HG02588 (cell line): Measurements from ENCODE around the gene CFAP92.

Experiments used
- ATAC-seq: cut with Tn5 transposase; IDR thresholded peaks from one replicate; pipeline ENCODE4 v1.9.1; 2021; ENCODE audit warnings: mild to moderate bottlenecking, moderate library complexity; ENCODE audit not compliant: unreplicated experiment

Gene CFAP92

DNA sequence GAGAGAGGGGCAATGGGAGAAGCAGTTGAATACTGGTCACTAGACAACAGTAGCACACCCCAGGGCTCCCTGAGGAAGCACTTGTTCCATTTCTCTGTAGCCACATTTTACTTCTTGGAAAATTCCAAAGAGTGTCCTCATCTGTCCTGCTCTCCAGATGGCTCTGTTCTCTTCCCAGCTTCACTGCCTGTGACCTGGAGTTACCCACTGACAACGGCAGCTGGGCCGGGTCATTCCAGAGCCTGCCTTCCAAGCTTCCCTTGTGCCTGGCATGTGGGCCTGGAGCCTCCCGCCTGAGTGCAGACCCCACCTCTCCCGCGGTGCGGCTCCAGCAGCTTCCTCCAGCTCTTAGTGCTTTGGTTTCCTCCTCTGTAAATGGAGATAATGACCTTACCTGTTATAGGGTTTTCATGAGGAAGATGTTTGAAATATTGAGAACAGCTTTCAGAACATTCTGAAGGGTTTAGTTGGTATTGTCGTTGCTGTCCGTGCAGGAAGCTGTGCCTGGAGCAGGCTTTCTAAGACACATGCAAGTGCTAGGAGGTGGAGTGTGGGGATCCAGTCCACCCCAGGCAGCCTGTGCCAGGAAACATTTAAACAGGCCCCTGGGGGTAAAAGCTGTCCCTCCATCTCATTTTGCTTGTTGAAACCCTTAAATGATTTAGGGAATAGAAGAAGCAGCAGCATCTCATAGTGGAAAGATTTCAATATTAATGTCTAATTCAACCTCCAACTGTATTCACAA is 32.0 kb upstream of the CFAP92 start:
- no peak for ATAC-seq

DNA sequence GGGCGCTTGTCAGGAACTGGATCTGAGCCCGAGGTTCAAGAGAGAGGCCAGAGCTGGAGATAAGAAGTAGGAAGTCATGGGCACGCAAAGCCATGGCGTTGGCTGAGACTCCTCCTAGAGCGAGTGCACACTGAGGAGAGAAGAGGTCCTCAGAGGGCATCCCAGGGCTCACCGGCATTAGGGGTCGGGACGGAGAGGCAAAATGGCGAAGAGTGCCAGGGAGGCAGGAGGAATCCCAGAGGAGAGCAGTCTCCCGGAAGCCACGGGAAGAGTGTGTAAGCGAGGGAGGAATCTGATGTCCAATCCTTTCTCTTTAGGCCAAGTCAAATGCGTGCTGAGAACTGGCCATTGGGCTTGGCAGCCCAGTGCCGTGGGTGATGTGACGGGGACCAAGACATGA is 31.2 kb upstream of the CFAP92 start:
- no peak for ATAC-seq

DNA sequence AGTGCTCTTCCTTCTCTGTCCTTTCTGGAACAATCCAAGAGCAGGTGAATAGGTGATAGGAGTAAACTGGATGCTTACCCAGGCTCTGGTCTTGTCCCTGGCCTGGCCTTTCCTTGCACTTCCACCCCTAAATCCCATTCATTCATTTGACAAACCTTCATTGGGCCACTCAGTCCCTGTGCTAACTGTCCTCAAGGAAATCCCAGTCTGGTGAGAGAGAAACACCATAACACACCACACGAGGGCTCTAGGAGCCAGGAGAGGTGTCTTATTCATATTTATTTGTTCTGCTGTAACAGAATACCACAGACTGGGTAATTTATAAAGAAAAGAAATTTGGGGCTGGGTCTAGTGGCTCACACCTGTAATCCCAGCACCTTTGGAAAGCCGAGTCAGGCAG is 30.0 kb upstream of the CFAP92 start:
- ATAC-seq = no peak

DNA sequence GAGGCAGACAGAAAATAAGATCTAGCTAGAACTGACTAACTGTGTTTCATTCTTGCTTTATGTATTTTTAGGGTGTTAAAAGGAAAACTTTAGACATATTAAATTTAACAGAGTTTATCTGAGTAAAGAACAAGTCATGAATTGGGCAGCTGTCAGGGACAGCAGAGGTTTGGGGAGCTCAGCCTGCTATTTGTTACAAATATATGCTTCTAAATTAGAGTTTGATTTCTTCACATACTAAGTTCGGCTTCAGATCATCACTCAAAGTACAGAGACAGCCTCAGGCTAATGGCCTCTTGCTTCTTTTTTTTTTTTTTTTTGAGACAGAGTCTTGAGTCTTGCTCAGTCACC is 29.1 kb upstream of the CFAP92 start:
- no peak for ATAC-seq

DNA sequence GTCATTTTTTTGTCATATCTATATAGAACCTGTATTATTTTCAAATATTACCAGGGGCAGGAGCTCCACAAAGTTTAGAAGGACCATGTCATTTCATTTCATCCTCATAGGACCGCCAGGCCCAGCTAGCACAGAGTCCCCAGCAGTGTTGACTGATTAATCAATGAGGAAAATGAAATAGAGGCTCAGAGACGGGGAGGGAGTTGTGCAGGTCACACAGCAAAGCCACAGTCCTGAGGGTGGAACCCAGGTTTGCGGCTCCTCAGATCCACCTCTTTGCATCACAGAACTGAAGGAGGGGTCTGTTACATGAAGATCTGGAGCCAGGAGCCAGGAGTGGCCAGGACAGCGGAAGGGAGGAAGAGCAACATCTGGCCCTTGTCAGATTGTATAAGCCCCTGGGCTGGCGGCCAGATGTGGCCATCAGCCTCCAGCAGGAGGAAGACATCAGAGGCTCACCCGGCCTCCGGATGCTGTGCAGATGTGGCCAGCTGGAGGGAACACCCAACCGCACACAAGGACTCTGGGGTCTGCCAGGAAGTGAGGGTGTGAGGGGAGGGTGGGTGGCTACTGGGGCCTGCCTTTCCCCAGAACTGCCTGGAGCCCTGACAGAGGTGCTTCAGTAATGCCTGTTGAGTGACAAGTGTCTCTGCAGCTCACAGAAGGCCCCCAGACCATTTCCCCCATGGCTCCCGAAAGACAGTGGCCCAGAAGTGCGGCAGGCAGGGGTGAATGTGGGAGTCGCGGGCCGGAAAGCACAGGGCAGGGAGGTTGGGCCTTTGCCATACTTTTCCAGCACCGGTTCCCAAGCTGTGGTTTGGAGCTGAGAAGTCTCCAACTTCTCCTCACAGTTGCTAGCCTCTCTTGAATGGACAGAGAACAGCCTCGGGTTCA is 28.5 kb upstream of the CFAP92 start:
- ATAC-seq = no peak

DNA sequence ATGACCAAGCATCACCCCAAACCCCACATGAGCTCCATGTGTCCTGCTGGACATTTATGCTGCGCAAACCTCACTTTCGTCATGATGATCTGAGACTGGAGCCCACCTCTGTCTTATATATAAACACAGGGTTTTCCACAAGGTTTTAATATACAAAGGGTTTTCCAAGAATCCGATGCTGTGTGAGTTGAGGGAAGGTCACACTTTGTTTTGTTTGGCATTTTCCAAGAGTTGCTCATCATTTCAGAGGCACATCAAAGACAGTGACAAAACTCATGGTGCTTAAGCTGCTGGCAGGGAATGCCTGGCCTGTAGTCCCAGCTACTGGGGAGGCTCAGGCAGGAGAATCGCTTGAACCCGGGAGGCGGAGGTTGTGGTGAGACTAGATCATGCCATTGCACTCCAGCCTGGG is 27.3 kb upstream of the CFAP92 start:
- ATAC-seq = no peak

DNA sequence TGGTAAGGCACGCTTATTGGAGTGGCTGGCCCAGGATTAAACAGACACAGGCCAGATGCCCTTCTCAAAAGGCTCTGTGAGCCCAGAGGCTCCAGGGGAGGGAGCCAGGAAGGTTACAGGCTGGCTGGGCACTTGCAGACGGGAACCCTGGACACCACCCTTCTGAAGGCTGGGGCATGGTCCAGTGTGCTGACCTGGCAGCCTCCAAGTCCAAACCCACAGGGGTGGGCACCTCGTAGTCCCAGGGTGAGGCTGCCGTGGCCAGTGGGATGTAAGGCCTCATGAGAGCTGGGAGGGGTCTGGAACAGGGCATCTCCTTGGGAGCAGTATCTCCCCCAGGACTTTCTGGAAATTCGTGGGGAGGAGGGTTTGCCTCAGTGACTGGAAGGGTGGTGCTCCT is 26.8 kb upstream of the CFAP92 start:
- ATAC-seq = no peak

DNA sequence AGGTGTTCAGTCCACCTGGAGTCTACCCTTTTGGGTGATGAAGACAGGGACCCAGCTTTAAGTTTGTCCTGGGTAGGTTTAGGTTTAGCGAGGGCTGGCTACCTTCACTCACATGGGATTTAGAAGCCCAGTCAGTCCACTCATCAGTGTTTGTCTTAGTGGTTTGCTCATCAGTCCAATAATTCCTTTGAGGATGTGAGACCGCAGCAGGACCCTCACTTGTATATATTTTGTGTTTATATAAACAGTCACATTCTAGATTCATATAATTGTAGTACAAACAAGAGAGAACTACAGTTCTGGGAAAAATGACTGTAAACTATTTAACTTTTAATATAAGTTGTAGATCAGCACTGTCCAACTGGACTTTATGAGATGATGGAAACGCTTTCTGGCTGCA is 25.4 kb upstream of the CFAP92 start:
- no peak for ATAC-seq

DNA sequence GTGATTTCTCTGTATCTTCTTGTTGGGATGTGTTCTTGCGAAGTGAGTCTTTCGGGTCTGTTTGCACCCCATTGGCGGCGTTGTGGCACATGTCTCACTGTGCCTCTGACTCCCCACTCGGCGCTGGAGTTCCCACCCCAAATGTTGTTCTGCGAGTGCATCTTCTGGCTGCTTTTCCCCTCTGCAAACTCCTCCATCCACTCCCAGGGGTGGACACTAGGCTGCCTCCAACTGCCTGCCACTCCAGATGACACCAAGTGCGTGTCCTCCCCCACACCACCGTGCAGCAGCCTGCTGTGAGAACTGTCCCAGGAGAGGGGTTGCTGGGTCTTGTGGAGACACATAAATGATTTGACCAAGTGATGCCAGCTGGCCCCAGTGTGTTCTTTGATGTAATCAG is 24.9 kb upstream of the CFAP92 start:
- ATAC-seq = no peak

DNA sequence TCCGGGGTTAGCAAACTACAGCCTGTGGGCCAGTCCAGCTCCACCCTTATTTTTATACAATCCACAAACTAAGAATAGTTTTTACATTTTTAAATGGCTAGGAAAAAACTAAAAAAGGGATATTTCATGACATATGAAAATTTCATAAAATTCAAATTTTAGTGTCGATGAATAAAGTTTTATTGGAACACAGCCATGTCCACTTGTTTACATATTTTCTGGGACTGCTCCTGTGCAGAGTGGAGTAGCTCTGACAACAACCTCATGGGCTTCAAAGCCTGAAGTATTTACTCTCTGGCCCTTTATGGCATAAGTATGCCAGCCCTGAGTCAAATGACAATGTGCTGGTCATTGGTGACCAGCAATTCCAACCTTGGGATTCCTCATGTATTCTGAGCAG is 24.4 kb upstream of the CFAP92 start:
- no peak for ATAC-seq

DNA sequence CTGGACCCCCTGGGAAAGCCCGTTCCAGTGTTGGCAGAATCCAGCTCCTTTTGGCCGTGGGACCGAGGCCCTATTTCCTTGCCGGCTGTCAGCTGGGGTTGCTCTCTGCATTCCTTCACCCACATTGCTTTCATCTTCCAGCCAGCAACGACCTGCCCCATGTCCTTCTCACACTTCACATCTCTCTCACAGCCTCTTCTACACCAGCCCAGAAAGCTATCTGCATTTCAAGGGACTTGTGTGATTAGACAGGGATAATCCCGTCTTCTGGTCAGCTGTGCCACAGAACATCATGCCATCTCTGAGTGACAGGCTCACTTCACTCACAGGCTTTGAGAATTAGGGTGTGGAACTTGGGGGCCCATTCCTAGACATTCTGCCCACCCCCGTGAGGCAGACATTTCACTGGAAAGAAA is 23.6 kb upstream of the CFAP92 start:
- no peak for ATAC-seq

DNA sequence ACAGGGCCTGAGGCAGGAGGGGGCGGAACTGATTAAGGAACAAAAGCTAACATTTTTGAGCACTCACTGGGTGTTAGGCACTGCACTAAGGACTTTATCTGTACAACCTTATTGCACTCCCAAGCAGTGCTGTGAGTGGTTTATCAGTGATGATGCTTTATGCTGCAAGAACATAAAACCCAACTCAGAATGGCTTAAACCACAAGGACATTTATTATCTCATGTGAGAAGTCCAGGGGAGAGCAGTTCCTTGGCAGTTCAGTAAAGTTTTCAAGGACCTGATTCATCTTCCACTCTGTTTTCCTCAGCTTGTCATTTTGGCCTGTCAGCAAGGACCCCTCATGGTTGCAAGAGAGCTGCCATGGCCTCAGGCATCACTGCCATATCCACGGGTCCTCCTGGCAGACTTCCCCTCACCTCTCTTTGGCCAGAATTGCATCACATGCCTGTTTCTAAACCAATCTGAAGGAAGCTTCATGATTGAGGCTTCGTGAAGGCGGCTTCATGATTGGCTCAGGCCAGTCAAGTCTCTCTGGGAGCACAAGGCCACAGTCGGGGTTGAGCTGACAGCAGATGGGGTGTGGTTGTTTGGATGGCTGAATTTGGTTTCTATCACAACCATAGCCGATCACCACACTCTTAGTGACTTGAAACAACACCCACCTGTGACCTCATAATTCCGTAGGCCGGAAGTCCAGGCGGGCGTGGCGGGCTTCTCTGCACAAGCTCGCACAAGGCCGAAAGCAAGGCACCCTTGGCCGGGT is 23.0 kb upstream of the CFAP92 start:
- no peak for ATAC-seq

DNA sequence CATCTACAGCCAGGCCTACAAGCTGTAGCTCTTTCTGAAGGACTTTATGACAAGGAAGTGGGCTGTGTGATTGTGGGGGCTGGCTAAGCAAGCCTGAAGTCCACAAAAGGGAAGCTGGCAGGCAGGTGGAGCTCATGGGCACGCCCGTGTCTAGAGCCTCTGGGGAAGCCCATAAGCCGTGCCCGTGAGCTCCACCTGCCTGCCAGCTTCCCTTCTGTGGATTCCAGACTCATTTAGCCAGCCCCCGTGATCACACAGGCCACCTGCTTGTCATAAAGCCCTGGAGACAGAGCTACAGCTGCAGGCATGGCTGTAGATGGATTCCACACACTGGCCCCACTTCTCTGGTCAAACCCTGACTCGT is 22.5 kb upstream of the CFAP92 start:
- no peak for ATAC-seq

DNA sequence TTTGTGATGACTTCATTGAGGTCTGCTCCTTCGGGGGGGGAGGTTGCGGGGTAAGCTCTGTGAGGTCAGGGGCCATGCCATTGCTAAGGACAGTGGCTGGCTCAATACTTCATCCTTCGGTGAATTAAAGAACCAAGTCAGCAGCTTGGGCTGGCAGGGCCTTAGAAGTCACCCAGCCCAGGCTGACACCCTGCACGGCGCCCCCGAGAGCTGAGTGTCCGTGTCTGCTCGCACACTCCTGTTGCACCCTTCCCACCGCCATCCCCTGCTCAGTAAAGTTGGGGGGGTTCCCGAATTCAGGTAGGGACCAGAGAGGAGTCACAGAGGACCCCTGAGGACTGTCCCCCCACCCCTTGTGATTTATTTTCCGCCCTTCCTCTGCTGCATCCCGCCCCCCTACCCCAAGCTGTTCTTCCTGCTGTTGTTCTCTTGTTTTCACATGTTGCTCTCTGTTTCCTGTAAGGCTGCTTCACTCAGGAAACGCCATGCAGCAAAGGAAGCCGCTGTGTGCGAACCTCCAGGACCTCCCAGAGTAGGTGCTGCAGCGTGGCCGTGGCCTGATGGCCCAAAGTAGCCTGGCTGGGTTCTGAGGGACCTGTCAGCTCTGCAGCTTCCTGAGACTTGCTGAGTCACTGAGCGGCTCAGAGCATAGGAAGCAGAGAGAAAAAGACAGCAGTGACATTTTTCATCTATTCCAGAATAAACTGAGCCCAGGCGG is 21.7 kb upstream of the CFAP92 start:
- no peak for ATAC-seq

DNA sequence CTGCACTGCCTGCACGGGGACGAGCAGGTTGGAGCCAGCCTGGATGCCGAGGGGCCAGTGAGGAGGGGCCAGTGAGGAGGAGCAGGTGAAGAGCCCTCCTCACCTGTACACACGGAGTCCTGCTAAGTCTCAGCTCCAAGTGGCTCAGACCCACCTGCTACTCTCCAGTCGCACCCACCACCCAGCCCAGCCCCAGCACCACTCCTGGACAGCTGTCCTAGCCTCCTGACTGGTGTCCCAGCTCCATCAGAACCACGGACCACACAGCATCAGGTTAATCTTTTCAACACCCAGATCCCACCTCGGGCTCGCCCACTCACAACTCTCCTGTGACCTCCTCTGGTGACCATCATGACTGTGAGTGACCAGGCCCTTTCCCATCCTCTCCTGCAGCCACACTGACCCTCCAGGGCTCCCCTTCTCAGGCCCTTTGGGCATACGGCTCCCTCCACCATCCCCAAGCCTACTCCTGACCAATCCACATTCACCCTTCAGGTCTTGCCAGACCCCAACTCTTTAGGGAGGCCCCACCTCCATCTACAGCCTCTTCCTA is 21.0 kb upstream of the CFAP92 start:
- no peak for ATAC-seq

DNA sequence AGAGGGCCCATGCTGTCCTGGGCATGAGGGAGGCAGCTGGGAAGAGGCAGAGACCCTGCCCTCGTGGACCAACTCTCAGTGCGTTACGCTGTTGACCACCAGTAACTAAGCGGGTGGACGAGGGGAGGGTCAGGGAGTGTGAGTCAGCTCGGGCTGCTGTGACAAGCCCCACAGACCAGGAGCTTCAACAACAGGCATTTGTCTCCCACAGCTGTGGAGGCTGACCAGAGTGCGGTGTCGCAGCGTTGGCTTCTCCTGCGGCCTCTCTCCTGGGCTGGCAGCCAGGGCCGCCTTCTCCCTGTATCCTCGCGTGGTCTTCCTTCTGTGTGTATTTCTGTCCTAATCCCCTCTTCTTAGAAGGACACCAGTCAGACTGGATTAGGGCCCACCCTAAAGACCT is 20.3 kb upstream of the CFAP92 start:
- no peak for ATAC-seq

DNA sequence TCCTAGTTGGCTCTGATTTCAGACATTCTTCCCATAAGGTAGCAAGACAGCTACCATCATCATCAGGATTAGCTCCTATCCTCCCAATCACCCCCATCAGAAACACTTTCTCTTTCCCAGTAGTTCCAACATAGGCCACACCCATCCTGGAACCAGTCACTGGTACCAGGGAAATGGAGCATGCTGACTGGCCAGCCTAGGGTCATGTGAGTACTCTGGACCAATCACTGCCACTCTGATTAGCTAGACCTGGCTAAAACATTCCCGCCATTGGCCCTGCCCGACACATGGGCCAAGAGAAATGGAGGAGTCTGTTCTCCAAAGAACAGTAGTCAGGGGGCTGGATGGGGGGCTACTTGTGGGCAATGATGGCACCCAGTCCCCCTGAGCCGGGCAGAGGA is 19.6 kb upstream of the CFAP92 start:
- ATAC-seq = no peak

DNA sequence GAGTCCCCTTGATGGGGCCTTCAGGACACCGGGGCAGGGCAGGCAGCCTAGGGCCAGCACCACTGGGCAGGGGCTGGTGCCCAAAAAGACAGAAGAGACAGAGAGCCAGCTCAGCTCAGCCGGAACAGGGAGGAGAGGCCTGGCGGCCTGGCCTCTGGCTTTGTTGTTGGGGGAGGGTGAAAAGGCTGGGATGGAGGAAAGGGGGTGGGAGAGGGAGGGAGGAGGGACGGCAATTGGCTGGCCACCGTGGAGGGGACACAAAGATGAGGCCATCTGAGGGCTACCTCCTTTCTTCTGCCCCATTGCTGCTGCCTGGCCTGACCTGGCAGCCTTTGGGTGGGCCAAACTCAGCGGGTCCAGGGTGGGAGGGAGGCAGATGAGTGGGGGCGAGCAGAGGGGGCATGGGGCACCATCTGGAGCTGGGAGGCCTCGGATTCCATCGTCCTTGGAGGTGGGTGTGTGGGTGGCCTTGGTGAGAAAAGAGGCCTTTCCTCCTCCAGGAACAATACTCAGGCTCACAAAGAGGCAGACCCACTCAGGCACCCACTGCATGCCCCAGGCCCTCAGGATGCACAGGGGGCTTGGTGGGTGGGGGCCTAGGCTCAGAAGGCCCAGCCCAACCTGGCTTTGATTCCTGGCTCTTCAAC is 16.6 kb upstream of the CFAP92 start:
- ATAC-seq = no peak

DNA sequence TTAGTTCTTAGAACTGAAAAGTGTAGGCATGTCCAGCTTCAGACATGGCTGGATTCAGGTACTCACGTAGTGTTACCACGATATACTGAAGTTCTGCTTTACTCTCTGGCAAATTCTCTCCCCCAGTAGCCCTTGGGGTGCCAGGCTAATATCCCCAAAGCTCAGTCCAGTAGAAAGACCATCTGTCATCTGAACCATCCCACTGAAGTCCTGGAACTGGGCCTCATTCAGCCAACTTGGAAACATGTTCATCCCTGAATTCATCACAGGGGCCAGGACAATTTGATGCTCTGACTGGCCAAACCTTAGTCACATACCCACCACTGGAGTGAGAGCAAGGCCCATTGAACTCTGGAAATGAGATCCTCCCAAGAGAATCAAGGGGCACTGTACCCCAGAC is 15.4 kb upstream of the CFAP92 start:
- ATAC-seq = no peak

DNA sequence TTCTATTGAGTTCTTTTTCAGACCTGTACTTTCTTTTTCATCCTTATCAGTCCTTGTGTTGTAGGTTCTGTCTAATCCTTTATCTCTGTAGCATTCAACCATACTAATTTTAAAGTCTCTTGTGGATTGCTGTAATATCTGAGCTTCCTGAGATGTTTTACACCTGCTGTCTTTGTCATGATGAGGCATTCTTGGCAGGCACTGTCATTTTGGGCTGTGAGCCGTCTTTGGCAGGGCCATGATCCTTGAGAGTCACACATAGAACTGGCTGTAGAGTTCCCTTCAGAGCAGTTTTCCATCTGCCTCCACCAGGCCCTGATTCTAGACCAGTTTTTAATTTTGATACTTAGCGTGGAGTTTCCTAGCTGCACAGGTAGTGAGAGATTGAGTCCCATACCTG is 13.9 kb upstream of the CFAP92 start:
- ATAC-seq = no peak
